ENCODE results near the gene MLXIP. TPM values are rescaled to one million over a fixed set of nuclear protein-coding genes. Genes with fewer than 3 reads are reported as not detected.

MLXIP gene
- total RNA-seq, 1 experiment from 2014 or later, result 4.6 TPM

DNA sequence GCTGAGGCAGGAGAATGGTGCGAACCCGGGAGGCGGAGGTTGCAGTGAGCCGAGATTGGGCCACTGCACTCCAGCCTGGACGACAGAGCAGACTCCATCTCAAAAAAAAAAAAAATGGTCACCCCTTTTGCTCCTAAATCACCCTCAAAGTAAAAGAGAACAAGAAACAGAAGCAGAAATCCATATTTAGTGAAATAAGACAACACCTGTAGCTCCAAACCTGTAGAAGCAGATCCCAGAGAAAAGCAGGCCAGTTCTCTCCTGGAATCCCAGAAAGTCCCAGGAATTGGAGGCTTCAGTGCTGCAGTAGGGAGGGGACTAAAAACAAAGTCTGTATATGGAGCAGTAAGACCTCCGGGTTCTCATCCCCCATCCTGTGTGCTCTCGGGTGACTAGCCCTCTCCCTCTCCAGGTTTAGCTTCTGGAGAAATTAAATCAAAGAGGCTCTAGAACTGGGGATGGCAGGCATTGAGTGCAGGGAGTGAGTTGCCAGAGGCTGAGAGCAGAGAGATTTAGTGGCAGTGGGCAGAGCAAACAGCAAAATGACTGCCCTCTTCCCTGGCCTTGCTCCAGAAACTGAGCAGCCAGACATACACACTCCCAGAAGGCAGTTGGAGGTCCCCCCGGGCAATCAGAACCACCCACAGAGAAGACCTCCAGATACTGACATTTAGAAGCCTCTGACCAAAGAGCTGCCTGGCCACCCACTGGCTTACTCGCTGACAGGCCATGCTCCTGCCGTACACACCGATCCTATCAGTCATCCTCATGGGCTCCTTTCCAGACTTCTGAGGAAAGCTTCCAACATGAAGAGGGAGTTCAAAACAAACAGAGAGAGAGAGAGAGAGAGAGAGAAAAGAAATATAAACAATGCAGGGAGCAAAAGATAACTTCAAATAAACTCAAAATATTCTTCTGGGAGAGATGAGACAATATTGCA lies 6.3 kb upstream of the MLXIP start:
- in situ Hi-C loops (cut with HindIII; ENCODE audit: low sequenced_read_pairs), result no loop called here
- peak; percentile 67 for DNase-seq (ENCODE audit: low spot score)

DNA sequence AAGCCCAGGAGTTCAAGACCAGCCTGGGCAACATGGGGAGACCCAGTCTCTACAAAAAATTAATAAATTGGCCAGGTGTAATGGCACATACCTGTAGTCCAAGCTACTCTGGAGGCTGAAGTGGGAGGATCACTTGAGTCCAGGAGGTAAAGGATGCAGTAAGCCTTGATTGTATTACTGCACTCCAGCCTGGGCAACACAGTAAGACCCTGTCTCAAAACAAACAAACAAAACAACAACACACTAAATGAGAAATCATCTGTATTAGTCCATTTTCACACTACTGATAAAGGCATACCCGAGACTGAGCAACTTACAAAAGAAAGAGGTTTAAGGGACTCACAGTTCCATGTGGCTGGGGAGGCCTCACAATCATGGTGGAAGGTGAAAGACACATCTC lies 4.7 kb upstream of the MLXIP start:
- no peak for DNase-seq (ENCODE audit: low spot score)
- in situ Hi-C loops (cut with HindIII; ENCODE audit: low sequenced_read_pairs), result no loop called here

DNA sequence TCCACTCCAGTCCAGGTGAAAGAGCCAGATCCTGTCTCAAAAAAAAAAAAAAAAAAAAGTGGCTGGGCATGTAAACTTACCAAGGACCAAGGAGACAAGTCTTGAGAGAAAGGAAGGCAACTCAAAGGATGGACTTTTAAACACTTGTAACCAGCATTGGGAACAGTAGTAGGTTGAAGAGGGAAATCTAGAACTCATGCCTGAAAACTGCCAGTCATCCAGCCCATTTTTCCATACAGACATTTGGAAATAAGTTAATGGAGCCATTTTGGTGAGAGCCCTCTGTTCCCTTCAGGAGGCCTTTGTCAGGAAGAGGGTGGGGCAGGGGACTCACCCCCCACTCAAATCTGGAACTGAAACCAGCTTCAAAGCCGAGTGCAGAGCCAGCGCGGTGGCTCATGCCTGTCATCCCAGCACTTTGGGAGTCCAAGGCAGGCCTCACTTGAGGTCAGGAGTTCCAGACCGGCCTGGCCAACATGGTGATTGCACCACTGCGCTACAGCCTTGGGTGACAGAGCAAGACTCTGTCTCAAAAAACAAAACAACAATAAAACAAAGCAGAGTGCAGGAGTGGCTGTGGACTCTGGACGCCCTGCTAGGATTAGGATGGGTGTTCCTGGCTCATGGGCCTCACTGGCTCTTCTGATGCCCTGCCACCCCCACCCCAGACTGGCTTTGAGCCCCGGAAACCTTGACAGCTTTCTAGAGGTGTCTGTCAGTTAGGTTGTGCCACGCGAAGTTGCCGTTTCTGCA lies 1.6 kb upstream of the MLXIP start:
- DNase-seq (ENCODE audit: low spot score), result no peak
- in situ Hi-C loops (cut with HindIII; ENCODE audit: low sequenced_read_pairs), result no loop called here

DNA sequence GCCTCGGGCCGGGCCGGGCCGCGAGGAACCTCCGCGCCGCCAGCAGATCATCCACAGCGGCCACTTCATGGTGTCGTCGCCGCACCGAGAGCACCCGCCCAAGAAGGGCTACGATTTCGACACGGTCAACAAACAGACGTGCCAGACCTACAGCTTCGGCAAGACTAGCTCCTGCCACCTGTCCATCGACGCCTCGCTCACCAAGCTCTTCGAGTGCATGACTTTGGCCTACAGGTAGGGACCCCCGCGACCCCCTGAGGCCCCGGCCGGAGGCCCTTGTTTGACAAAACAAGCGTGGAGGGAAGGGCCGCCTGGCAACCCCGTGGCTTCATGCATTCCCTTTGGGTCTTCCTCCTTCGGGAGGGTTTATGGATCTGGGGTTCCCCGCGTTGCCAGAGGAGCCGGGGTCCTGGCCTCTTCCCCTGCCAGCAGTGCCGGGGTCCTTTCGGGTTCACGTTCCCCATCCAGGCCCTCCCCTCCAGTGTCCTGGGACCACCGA lies 526 bp downstream of the MLXIP start:
- in situ Hi-C loops (cut with HindIII; ENCODE audit: low sequenced_read_pairs), result no loop called here
- DNase-seq (ENCODE audit: low spot score), result no peak

DNA sequence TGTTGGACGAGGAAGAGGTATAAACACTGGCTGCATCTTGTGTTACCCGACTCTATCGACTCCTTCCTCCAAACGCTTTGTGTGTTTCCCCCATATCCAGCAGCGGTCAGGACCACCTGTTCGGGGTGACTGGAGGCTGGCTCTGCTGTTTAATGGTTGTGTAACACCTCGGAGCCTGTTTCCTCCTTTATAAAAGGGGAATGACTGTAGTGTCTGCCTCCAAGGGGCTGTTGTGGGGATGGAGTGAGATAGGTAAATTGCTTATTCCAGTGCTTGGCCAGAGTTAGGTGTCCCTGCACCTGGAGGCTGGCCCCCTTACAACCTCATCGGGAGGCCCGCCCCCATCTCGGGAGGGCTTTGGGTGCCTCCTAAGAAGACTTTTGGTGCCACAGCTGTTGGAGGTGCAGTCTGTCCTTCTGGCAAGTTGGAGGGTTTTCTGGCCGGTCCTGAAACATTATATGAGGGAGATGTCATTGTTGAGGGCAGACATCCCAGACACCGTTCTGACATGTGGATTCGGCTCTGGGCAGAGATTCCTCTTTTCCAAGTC lies 1.1 kb downstream of the MLXIP start:
- in situ Hi-C loops (cut with HindIII; ENCODE audit: low sequenced_read_pairs), result no loop called here
- DNase-seq (ENCODE audit: low spot score), result no peak

DNA sequence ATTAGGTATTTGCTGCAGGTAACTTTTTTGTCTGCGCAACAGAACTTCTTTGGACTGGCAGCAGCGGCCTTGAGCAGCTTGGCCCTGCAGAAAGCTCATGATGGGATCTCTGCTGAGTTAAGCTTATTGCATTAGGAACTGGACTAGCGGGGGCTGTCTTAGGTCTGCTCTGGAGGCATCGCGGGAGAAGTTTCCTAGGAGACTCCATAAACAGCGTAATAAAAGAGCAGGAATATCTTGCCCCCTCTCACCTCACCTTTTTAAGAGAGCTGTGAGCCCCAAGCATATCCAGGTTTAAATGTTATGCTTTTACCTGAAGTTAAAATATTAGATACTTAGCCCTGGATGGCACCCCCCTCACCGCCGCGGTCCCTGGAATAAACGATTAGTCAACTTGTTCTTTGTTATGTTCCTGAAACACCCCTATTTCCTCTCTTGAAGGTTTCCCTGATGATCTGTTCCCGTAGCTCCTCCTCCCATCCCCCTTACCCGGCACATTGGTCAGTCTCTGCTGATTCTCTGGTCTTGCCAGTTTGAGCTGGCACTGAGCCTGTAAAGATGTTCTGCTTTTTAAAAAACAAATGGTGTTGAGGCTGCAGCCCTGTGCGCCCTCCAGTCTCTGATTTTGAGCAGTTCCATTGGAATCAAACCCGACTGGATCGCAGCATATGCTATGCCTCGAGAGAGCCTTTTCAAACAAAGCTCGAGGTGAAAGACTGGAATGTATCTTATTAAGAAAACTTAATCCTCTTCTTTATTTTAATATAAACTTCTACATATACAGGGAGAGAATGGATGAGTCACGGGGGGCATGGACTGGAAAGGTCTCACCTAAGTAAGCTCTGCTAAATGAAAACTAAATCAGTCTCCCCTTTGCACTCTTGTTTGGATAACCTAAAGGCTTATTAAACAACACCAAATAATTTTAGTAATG lies 1.9 kb downstream of the MLXIP start:
- in situ Hi-C loops (cut with HindIII; ENCODE audit: low sequenced_read_pairs), result no loop called here
- peak; percentile 86 for DNase-seq (ENCODE audit: low spot score)

DNA sequence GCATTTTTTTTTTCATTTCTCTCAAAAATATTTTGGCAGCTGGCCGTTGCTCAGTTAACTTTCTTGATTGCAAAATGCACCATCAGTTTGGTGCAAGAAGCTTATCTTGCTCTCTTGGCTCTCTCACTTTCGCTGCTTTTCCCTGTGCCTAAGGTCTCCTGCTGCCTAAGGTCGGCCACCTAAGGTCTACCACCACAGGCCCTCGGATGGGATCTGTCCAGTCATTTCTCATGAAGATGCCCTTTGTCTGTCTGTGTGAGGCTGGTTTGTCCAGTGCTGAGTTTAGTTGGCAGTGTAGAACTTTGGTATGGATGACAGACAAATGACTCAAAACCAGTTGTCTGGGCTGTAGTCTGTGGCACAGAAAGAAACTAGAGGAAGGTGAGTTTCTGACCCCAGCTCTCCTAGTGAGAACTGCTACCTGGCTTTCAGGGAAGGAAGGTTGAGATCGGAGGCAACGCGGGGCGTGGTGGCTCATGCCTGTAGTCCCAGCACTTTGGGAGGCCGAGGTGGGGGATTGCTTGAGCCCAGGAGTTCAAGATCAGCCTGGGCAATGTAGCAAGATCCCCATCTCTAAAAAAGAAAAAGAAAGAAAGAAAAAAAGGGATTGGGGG lies 2.6 kb downstream of the MLXIP start:
- in situ Hi-C loops (cut with HindIII; ENCODE audit: low sequenced_read_pairs), result no loop called here
- no peak for DNase-seq (ENCODE audit: low spot score)

DNA sequence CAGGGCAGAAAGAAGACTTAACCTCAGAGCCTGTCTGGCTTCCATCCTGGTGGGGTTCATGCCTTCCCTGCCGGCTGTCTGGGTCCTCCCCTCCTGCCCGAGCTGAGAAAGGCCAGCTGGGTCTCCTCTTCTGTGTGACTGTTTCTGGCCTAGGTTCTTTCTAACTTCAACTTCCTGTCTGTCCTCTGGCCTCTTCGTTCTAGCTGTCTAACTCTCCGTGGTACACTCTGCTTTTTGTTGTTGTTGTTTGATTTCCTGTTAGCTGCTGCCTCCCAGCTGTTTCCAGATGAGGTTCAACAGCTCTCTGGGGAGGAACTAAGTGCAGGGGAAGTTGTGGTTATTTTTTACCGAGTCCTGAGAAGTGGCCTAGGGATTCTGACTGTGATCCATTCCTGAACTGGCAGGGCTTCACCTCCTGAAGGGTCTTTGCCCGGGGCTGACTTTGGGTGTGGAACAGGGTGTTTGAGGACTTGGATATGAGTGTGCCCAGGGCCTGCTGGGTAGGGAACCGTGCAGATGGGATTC lies 3.2 kb downstream of the MLXIP start:
- in situ Hi-C loops (cut with HindIII; ENCODE audit: low sequenced_read_pairs), result no loop called here
- DNase-seq (ENCODE audit: low spot score), result no peak

DNA sequence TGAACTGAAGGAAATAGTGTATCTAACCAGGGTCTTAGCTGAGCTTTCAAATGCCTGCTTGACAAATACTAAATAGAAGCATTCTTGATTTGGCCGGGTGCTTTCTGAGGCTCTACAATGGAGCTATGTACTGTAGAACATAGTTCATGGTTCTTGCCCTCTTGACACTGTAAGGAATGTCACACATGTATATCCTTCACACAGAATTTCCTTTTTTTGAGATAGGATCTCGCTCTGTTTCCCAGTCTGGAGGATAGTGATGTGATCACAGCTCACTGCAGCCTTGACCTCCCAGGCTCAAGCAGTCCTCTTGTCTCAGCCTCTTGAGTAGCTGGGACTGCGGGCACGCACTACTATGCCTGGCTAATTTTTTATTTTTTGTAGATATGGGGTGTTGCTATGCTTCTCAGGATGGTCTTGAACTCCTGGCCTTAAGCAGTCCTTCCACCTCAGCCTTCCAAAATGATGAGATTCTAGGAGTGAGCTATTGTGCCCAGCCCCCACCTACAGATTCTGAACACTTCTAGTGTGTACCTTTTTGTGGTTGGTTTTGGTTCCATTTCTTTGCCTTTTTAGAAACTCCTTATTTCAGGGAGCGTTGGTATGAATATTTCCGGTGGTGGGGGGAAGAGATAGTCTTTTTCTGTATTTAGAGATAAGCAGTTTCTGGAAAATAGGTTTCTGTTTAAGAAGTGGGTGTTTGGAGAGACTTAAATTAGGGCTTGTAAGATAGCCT lies 4.2 kb downstream of the MLXIP start:
- in situ Hi-C loops (cut with HindIII; ENCODE audit: low sequenced_read_pairs), result no loop called here
- no peak for DNase-seq (ENCODE audit: low spot score)

DNA sequence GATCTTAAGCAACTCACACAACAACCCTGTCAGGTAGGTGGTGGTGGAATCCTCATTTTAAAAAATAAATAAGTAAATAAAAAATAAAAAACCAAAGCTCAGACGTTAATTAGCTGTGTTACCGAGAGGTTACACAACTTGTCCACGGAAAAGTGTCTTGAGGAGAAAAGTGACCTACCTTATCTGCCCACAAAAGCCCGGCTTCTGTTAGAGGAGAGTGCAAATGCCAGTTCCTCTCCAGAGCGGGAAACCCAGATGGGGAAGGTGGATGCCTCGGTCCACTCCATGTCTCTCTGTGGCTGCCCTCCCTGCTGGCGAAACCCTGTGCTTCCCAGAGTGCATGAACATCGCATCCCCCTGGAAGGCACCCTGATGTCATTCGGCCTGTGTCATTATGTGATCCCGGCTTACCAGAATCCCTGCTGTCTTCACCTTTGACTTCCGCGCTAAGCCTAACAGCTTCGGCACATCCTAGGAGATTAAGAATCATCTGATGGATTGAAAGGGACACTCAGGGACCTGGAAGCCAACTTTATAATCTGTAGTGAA lies 6.4 kb downstream of the MLXIP start:
- in situ Hi-C loops (cut with HindIII; ENCODE audit: low sequenced_read_pairs), result no loop called here
- no peak for DNase-seq (ENCODE audit: low spot score)

DNA sequence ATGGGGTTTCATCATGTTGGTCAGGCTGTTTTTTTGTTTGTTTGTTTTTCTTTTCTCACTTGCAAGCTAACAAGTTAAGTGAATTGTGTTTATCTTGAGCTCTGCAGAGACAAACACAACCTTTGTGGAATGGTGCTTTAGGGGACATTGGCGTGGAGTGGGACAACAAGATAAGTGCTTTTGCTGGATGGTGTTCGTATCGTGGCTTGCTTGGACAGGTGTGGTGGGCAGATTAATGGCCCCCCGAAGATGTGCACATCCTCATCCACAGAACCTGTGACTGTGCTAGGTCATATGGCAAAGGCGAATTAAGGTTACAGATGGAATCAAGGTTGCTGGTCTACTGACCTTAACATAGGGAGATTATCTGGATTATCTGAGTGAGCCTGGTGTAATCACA lies 7.0 kb downstream of the MLXIP start:
- in situ Hi-C loops (cut with HindIII; ENCODE audit: low sequenced_read_pairs), result no loop called here
- DNase-seq (ENCODE audit: low spot score), result no peak

DNA sequence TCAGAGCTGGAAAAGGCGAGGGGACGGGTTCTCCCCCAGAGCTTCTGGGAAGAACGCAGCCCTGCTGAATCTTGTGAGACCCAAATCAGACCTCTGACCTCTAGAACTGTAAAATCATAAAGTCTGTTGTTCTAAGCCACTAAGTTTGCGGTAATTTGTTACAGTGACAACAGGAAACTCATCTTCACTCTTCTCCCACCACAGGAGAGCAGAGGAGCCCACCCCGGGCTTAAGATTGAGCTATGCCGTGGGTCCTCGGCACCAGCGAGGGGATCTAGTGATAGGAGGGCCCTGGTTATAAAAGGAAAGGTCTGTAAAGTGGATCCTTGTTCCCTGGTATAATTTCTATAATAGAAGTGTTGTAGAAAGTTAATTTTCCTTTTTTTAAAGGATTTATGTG lies 7.6 kb downstream of the MLXIP start:
- in situ Hi-C loops (cut with HindIII; ENCODE audit: low sequenced_read_pairs), result no loop called here
- no peak for DNase-seq (ENCODE audit: low spot score)

DNA sequence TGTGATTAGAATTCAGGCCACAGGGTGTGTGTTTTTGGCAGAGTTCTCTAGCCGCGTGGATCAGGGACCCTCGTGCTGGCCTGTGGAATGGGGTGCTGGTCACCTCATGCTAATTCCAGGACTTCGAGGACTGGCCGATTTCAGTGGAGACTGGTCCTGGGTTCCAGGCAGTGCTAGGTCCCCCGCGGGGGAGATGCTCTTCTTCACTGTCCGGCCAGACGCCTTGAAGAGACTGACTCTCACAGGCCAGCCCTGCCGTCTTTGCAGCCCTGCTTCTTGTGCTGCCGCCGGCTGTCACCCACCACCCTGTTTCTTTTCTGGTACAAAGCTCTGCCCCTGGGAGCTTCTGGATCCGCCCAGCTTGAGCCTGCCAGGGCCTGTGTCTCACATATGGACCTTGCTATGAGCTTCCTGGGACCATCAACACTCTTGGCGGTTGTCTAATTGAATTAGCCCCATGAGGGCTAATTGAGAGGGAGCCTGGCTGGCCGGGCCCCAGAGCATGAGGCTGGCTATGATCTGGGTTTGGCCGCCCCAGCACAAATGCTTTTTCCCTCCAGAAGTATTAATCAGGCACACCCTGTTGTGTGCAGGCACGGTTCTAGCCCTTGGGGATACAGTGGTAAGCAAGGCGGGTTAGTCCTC lies 8.2 kb downstream of the MLXIP start:
- in situ Hi-C loops (cut with HindIII; ENCODE audit: low sequenced_read_pairs), result no loop called here

DNA sequence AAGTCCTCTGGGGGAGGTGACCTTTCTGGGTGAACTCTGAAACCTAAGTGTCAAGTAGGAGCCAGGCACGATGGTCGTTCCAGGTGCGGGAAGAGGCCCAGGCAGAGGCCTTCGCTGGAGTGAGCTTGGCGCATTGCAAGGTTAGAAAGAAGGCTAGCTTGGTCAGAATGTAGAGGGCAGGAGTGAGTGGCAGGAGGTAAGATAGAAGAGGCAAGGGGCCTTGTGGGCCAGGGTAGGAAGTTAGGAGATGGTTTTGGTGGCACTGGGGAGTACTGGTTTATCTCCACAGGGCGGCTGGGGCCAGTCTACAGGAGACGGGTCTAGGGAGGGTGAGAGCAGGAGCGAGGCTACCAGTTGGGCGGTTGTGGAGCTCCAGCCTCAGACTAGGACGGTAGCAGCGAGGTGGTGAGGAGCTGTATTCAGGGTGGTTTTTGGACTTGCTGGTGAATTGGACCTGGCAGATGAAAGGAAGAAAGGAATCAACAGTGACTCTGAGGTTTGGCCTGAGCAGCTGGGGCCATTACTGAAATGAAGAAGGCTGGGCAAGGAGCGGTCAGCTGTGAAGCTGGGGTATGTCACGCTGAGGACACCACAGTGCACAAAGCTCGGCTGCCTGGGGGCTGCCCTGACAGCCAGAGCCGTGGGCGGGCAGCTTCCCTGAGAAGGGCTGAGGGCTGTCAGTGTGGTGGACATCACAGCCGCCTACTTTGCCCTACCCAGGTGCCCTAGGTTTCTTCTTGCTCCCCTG lies 9.0 kb downstream of the MLXIP start:
- no peak for DNase-seq (ENCODE audit: low spot score)

More for the DNA sequence above, 8.2 kb downstream of the MLXIP start:
- no peak for DNase-seq (ENCODE audit: low spot score)

DNA sequence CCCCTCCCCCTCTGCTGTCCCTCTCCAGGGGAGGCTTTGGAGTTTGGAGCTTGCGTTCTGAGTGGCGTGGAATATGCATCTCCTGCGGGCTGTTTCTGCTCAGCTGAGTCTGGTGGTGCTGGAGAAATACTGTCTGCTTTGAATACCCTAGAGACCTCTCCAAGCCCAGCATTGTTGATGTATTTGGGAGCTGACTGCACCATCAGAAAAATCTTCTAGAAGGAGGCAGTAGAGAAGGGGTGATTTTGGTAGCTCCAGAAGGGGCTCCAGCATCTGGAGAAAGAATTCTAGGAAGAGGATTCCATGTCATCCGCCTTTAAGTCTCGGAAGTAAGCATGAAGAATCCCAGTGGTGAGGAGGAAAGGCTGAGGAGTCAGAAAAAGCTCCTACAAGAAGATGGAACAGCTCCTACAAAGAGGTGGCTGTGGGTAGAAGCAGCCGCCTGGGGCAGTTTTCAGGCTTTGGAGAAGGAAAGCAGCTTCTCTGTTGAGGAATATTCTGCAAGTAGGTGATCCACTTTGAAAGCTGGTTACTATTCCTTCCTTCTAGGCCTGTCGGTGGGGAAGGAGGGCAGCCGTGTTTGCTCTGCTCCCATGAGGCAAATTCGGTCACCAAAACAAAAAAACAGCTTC lies 9.7 kb downstream of the MLXIP start:
- DNase-seq (ENCODE audit: low spot score), result no peak
- in situ Hi-C loops (cut with HindIII; ENCODE audit: low sequenced_read_pairs), result no loop called here

More for the DNA sequence above, 9.0 kb downstream of the MLXIP start:
- in situ Hi-C loops (cut with HindIII; ENCODE audit: low sequenced_read_pairs), result no loop called here

DNA sequence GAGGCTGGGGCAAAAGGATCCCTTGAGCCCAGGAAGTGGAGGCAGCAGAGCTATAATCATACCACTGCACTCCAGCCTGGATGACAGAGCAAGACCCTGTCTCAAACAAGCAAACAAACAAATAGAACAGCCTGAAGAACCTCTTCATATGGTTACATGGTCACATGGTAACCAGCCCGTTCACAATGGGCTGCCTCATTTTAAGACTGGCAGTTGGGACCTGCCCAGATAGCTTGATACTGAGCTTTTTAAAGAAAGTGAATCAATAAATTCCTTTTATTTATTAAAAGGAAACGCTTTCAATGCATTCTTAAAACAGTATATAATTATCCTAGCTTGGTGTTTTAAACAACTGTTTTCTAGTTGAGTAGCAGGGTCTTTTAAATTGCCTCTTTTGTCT lies 10.5 kb downstream of the MLXIP start:
- in situ Hi-C loops (cut with HindIII; ENCODE audit: low sequenced_read_pairs), result no loop called here

More for the DNA sequence above, 10.5 kb downstream of the MLXIP start:
- no peak for DNase-seq (ENCODE audit: low spot score)

Measured in G401 (cell line).